Posterior vena cava (tissue), 2 donors: ENCODE measurements around the gene KIRREL3. TPM values are rescaled to one million over a fixed set of nuclear protein-coding genes. Genes with fewer than 3 reads are reported as not detected.

Experiments used
- DNase-seq: peaks from one replicate; pipeline ENCODE4 v3.0.0-alpha.2; 2020; ENCODE audit warnings: low spot score
- intact Hi-C, 2 donors: fragments of 100-400 bp; cut with DNase I; formaldehyde crosslinking; loops; one replicate each; pipeline versions ENCODE4 v1.14.1 to v1.14.2; 2022 to 2023
- total RNA-seq, 2 donors: library from RNA; stranded (reverse); fragmentation: NEBNext Ultra II Directional; extraction: Animal tissue kit (Norgen Biotek cat#: 25700); gene quantifications; one replicate each; pipeline ENCODE4 v1.2.1, GENCODE V29; 2021
- donor health status: DM: yes; HTN: yes; CAD: no.
- donor health status: DM: yes; HTN: yes; CAD: no.

Gene KIRREL3
- total RNA-seq, 2 donors from 2014 or later = 0.10 to 0.74 TPM

- no peak for DNase-seq
- intact Hi-C loops = no loop called here
These were observed 561.9 kb downstream of the KIRREL3 start for GRCh38 chr11:126438691-126439090.

- intact Hi-C loops = no loop called here
These were observed 562.3 kb downstream of the KIRREL3 start for GRCh38 chr11:126438272-126438671.

GRCh38 chr11:126437731-126438130 is 562.8 kb downstream of the KIRREL3 start:
- DNase-seq = no peak
- intact Hi-C loops = no loop called here

More at GRCh38 chr11:126438272-126438671, 562.3 kb downstream of the KIRREL3 start:
- no peak for DNase-seq

- DNase-seq = no peak
- intact Hi-C loops = no loop called here
These were observed 564.3 kb downstream of the KIRREL3 start for GRCh38 chr11:126436209-126436755.

- DNase-seq = no peak
- intact Hi-C loops = no loop called here
These were observed 565.6 kb downstream of the KIRREL3 start for GRCh38 chr11:126434950-126435335.

- intact Hi-C loops = no loop called here
- no peak for DNase-seq
These were observed 566.3 kb downstream of the KIRREL3 start for GRCh38 chr11:126433989-126434949.

GRCh38 chr11:126433244-126433846 is 567.2 kb downstream of the KIRREL3 start:
- DNase-seq = no peak
- intact Hi-C loops = no loop called here

- no peak for DNase-seq
- intact Hi-C loops = no loop called here
These were observed 568.0 kb downstream of the KIRREL3 start for GRCh38 chr11:126432525-126432924.

- intact Hi-C loops = no loop called here
- DNase-seq = no peak
These were observed 568.5 kb downstream of the KIRREL3 start for GRCh38 chr11:126432065-126432461.

GRCh38 chr11:126431401-126432064 is 569.0 kb downstream of the KIRREL3 start:
- intact Hi-C loops = no loop called here

GRCh38 chr11:126430581-126431335 is 569.8 kb downstream of the KIRREL3 start:
- no peak for DNase-seq
- intact Hi-C loops = no loop called here

More at GRCh38 chr11:126431401-126432064, 569.0 kb downstream of the KIRREL3 start:
- peak; percentile 94 for DNase-seq

GRCh38 chr11:126426820-126427749 is 573.5 kb downstream of the KIRREL3 start:
- intact Hi-C loops = loop anchor here in 1 of 2 donors (5.0 kb wide), 1 partner anchor 70 kb away; the partner anchor contains the start of gene ST3GAL4
- DNase-seq = no peak

- intact Hi-C loops = loop anchor here in 1 of 2 donors (5.0 kb wide), 1 partner anchor 69 kb away; the partner anchor contains the start of gene ST3GAL4
- DNase-seq = no peak
These were observed 574.5 kb downstream of the KIRREL3 start for GRCh38 chr11:126426106-126426505.

GRCh38 chr11:126424471-126425039 is 576.0 kb downstream of the KIRREL3 start:
- intact Hi-C loops = loop anchor here in 1 of 2 donors (5.0 kb wide), 2 partner anchors 67 to 112 kb away; partner anchors contain the start of gene ST3GAL4
- no peak for DNase-seq

- intact Hi-C loops = loop anchor here in 1 of 2 donors (5.0 kb wide), 1 partner anchor 111 kb away; no protein-coding TSS in a partner anchor
- no peak for DNase-seq
These were observed 576.8 kb downstream of the KIRREL3 start for GRCh38 chr11:126423743-126424142.

GRCh38 chr11:126423154-126423553 is 577.4 kb downstream of the KIRREL3 start:
- DNase-seq = no peak
- intact Hi-C loops = loop anchor here in 1 of 2 donors (5.0 kb wide), 1 partner anchor 111 kb away; no protein-coding TSS in a partner anchor

GRCh38 chr11:126422446-126422845 is 578.1 kb downstream of the KIRREL3 start:
- DNase-seq = no peak
- intact Hi-C loops = loop anchor here in 1 of 2 donors (5.0 kb wide), 1 partner anchor 110 kb away; no protein-coding TSS in a partner anchor
